Measurements from ENCODE around the gene NCKIPSD. TPM values are rescaled to one million over a fixed set of nuclear protein-coding genes. Genes with fewer than 3 reads are reported as not detected.

Gene NCKIPSD
- polyA plus RNA-seq, 1 donor, result 15.2 TPM

DNA sequence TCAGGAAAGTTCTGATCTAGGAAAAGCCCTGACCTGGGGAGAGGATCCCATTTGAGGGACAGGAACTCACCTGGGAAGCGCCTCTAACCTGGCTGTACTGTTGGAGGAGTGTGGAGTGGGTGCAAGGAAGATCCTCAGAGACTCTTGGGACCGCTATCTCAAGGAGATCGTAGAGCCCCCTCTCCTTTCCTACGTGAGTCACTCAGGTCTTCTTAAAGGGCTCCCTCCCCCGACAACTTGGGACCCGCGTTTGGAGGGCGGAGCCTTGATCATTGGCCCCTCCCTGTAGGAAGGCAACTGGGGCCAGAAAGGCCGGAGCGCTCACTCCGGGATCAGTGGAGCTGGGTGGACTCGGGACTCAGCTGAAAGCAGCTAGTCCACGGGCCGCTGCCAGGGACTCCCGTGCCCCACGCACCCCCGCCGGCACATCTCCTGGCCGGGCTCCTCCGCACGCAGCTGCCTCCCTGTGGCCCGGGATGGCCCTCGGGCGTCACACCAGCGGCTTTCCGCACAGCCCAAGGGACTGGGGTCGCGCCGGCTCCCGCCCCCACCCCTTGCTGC, 51.0 kb downstream of the NCKIPSD start:
- Histone ChIP-seq H3K27ac (ENCODE audit: low read length) (peak overlapping the region; percentile 52), H3K27me3 (ENCODE audit: control insufficient read depth, insufficient read depth, low read length) (no peaks in the 10 kb centered on the region), H3K36me3 (ENCODE audit: control insufficient read depth, insufficient read depth, low read length) (peaks cover 38% of the 10 kb centered on the region), H3K4me3 (ENCODE audit: low read length) (peak overlapping the region; percentile 92), H3K9me3 (ENCODE audit: control insufficient read depth, low read depth, low read length) (no peaks in the 10 kb centered on the region), H3K4me1 (ENCODE audit: control insufficient read depth, insufficient read depth, low read length) (peaks cover 17% of the 10 kb centered on the region)
- WGBS (ENCODE audit: insufficient coverage, low lambda C conversion rate), result no CpG with 5 or more reads among the region's 30 CpGs
- peak in 1 of 2 donors; percentile 59 for DNase-seq

DNA sequence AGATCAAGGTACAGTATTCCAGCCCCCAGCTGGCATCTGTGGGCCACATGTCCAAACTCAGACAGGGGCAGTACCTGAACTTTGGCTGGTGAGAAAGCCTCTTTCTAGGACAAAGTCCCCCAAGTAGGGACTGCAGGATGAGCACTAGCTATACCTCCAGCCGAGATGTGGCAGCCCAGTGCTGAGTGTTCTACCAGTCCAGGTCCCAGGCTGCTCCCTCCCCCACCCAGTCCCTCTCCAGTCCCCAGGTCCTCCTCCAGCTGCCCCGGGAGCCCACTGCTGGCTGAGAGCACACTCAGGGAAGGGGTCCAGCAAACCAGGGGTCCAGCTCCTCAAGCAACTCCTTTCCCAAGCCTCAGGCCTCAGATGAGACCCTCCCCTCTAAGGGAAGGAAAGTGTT, 52.0 kb downstream of the NCKIPSD start:
- Histone ChIP-seq H3K4me3 (ENCODE audit: low read length) (peak overlapping the region; percentile 92), H3K27ac (ENCODE audit: low read length) (no peak overlapping the region), H3K9me3 (ENCODE audit: control insufficient read depth, low read depth, low read length) (no peaks in the 10 kb centered on the region), H3K4me1 (ENCODE audit: control insufficient read depth, insufficient read depth, low read length) (peaks cover 17% of the 10 kb centered on the region), H3K27me3 (ENCODE audit: control insufficient read depth, insufficient read depth, low read length) (no peaks in the 10 kb centered on the region), H3K36me3 (ENCODE audit: control insufficient read depth, insufficient read depth, low read length) (peaks cover 47% of the 10 kb centered on the region)
- no peak for DNase-seq
- no CpG with 5 or more reads among the region's 2 CpGs for WGBS (ENCODE audit: insufficient coverage, low lambda C conversion rate)

DNA sequence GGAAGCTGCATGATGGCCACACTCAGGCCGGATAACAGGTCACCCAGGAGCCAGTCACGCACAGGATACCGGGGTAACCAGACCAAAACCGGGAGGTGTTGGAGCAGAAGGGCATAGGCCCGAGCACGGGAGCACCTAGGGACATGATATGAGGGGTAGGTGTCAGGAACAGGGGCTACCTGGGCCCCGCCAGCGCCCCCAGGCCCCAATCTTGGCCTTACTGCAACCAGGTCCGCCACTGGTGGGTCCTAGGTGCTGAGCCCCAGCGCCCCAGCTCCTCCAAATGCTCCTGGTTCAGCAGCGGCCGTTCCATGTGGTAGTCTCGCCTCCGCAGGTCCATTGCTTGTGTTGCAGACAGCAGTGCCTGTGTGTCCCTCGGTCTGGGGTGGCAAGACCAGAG, 52.5 kb downstream of the NCKIPSD start:
- Histone ChIP-seq H3K4me3 (ENCODE audit: low read length) (no peak overlapping the region), H3K36me3 (ENCODE audit: control insufficient read depth, insufficient read depth, low read length) (peaks cover 48% of the 10 kb centered on the region), H3K27ac (ENCODE audit: low read length) (no peak overlapping the region), H3K27me3 (ENCODE audit: control insufficient read depth, insufficient read depth, low read length) (no peaks in the 10 kb centered on the region), H3K9me3 (ENCODE audit: control insufficient read depth, low read depth, low read length) (no peaks in the 10 kb centered on the region), H3K4me1 (ENCODE audit: control insufficient read depth, insufficient read depth, low read length) (peaks cover 17% of the 10 kb centered on the region)
- DNase-seq, result no peak
- WGBS (ENCODE audit: insufficient coverage, low lambda C conversion rate), result no CpG with 5 or more reads among the region's 15 CpGs

DNA sequence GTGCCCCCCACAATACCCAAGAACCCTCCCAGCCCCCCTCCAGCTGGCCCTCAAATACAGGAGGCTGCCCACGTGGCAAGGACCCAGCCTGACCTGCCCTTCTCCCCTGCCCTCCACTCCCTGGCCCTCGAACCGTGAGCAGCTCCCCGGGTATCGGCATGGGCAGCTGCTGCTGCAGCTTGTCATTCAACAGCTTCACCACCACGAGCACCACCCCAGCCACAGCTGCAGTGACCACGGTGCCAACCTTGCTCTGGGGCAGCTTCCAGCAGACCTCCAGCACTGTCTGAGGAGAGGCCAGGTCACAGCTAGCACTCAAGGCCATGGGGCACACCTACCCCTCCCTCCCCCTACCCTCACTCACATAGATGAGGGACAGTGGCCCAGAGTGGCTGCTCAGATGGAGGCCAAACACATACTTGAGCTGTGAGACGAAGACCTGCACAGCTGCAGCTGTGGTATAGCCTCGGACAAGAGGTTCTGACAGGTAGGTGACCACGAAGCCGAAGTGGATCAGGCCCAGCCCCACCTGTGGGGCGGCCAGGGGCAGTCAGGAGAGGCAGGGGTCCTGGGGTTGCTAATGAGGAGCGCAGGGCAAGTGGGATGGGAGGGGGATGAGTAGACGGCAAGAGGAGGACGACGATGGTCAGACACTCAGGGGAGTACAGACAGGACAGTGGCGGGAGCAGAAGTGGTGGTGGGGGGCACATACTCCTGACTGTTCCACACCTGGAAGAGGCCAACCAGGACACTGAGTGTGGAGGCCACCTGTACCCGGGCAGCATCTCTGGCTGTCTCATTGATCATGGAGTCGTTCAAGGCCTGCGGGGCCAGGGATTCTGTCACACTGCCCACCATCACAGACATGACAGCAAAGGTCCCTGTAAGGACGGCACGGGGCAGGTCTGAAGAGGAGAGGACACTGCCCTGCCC, 53.9 kb downstream of the NCKIPSD start:
- Histone ChIP-seq H3K27ac (ENCODE audit: low read length) (no peak overlapping the region), H3K9me3 (ENCODE audit: control insufficient read depth, low read depth, low read length) (no peaks in the 10 kb centered on the region), H3K4me3 (ENCODE audit: low read length) (no peak overlapping the region), H3K27me3 (ENCODE audit: control insufficient read depth, insufficient read depth, low read length) (no peaks in the 10 kb centered on the region), H3K4me1 (ENCODE audit: control insufficient read depth, insufficient read depth, low read length) (peaks cover 17% of the 10 kb centered on the region), H3K36me3 (ENCODE audit: control insufficient read depth, insufficient read depth, low read length) (peaks cover 62% of the 10 kb centered on the region)
- no peak for DNase-seq
- WGBS (ENCODE audit: insufficient coverage, low lambda C conversion rate), result no CpG with 5 or more reads among the region's 22 CpGs

DNA sequence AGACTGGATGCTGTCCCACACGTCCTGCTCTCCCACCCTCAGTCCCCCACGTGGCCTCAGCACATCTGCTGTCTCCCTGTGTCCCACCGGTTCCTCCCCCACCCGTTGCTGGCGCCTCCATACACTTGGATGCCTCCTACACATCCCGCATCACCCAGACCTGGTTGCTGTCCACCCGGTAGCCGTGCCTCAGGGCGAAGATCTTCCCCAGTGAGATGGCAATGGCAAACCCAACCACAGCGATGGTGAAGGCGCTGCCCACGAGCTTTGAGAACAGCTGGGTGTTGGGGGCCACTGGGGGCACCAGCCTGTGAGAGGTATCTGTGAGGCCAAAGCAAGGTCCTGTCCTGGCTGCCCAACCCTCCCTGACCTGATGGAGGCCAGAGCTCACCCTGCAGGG, 54.9 kb downstream of the NCKIPSD start:
- no peak overlapping the region for H3K4me3 ChIP-seq (ENCODE audit: low read length)
- H3K27ac ChIP-seq (ENCODE audit: low read length), result no peak overlapping the region
- H3K4me1 ChIP-seq (ENCODE audit: control insufficient read depth, insufficient read depth, low read length), result peaks cover 9% of the 10 kb centered on the region
- peaks cover 71% of the 10 kb centered on the region for H3K36me3 ChIP-seq (ENCODE audit: control insufficient read depth, insufficient read depth, low read length)
- DNase-seq, result no peak
- no peaks in the 10 kb centered on the region for H3K27me3 ChIP-seq (ENCODE audit: control insufficient read depth, insufficient read depth, low read length)
- no CpG with 5 or more reads among the region's 12 CpGs for WGBS (ENCODE audit: insufficient coverage, low lambda C conversion rate)
- no peaks in the 10 kb centered on the region for H3K9me3 ChIP-seq (ENCODE audit: control insufficient read depth, low read depth, low read length)

DNA sequence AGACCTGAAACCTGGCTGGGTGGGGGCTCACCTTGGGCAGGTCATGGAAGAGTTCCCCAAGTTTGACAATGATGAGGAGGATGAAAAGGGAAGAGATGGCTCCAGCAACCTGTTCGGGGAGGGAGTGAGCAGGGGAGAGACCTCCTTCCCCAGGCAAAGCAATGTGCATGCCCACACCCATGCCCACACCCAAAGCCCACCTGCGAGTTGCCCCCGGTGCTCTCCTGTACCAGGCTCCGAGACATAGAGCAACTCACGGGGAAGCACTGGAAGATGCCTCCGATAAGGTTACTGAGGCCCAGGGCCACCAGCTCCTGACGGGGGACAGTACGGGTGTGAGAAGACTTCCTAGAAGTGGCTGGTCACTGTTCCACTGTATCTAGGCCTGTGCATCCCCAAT, 55.3 kb downstream of the NCKIPSD start:
- Histone ChIP-seq H3K4me3 (ENCODE audit: low read length) (no peak overlapping the region), H3K4me1 (ENCODE audit: control insufficient read depth, insufficient read depth, low read length) (peaks cover 6% of the 10 kb centered on the region), H3K27ac (ENCODE audit: low read length) (no peak overlapping the region), H3K9me3 (ENCODE audit: control insufficient read depth, low read depth, low read length) (no peaks in the 10 kb centered on the region), H3K36me3 (ENCODE audit: control insufficient read depth, insufficient read depth, low read length) (peaks cover 76% of the 10 kb centered on the region), H3K27me3 (ENCODE audit: control insufficient read depth, insufficient read depth, low read length) (no peaks in the 10 kb centered on the region)
- no peak for DNase-seq
- no CpG with 5 or more reads among the region's 8 CpGs for WGBS (ENCODE audit: insufficient coverage, low lambda C conversion rate)

DNA sequence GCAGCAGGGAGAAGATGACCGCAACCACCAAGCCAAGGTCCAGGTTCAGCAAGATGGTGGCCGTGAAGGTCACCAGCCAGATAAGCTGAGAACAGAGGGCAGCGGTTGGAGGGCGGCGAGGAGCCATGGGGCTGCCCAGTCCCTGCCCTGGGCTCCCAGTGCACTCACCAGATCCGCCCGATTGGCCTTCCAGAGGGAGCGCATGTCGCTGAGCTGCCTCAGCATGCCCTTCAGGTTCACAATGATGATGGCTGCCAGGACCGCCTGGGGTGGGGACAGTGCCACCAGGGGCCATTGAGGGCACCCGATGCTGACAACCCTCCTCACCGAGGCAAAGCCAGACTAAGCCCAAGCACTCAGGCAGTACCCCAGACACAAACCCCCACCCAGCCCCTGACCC, 55.8 kb downstream of the NCKIPSD start:
- no peak overlapping the region for H3K4me3 ChIP-seq (ENCODE audit: low read length)
- no peak overlapping the region for H3K27ac ChIP-seq (ENCODE audit: low read length)
- no peaks in the 10 kb centered on the region for H3K27me3 ChIP-seq (ENCODE audit: control insufficient read depth, insufficient read depth, low read length)
- DNase-seq, result no peak
- WGBS (ENCODE audit: insufficient coverage, low lambda C conversion rate), result no CpG with 5 or more reads among the region's 12 CpGs
- peaks cover 6% of the 10 kb centered on the region for H3K4me1 ChIP-seq (ENCODE audit: control insufficient read depth, insufficient read depth, low read length)
- peaks cover 81% of the 10 kb centered on the region for H3K36me3 ChIP-seq (ENCODE audit: control insufficient read depth, insufficient read depth, low read length)
- no peaks in the 10 kb centered on the region for H3K9me3 ChIP-seq (ENCODE audit: control insufficient read depth, low read depth, low read length)

DNA sequence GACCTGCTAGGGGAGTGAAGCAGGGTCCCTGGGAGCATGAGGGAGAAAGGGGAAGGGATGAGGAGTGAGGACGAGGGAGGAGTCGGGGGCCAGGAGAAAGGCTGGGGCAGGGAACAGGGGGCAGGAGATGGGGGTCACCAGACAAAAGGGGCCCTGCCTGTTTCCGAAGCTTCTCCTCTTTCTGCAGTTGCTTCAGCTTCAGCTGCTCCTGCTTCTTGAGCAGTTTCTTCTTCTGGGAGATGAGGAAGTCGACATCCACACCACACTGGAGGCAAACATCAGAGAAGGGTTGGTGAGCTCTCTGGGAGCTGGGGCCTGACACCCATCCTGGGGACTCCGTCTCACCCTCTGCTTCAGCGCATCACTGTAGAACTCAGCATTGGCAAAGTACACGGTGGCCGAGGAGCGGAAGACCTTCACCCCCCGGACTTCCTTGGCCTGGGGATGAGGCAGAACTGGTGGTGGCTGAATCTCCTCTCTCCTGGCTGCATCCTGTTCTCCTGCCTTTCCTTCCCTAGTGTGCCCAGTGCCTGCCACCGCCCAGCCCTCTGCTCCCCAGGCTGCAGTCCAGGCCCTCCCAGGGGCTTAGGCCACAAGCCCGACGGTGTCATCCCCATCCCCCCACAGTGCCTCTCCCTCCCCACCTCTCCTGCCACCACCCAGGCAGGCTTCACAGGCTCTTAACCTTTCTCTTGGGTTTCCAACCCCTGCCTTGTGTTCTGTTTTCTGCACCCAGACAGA, 57.3 kb downstream of the NCKIPSD start:
- Histone ChIP-seq H3K9me3 (ENCODE audit: control insufficient read depth, low read depth, low read length) (no peaks in the 10 kb centered on the region), H3K36me3 (ENCODE audit: control insufficient read depth, insufficient read depth, low read length) (peaks cover 80% of the 10 kb centered on the region), H3K27me3 (ENCODE audit: control insufficient read depth, insufficient read depth, low read length) (no peaks in the 10 kb centered on the region), H3K4me3 (ENCODE audit: low read length) (no peak overlapping the region), H3K27ac (ENCODE audit: low read length) (no peak overlapping the region), H3K4me1 (ENCODE audit: control insufficient read depth, insufficient read depth, low read length) (peaks cover 5% of the 10 kb centered on the region)
- no peak for DNase-seq
- WGBS (ENCODE audit: insufficient coverage, low lambda C conversion rate), result 83% methylated on average over 2 of the region's 13 CpGs

DNA sequence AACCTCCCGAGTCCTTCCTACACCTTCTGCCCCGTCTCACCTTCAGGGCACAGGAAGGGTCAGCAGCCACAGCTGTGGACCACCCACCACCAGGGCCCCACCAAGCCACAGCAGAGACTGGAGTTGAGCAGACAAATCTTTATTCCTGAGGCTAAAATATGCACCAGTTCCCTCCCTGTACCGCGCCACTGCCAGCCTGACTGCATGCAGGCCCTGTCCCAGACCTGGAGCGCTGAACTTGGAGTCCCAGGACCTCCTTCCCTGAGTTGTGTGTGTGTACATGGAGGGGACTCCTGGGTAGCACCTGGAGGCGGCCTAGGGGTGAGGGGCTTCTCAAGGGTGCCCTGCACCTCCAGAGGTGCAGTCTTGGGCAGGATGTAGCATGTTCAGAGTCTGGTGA, 60.1 kb downstream of the NCKIPSD start:
- Histone ChIP-seq H3K4me3 (ENCODE audit: low read length) (no peak overlapping the region), H3K27me3 (ENCODE audit: control insufficient read depth, insufficient read depth, low read length) (no peaks in the 10 kb centered on the region), H3K9me3 (ENCODE audit: control insufficient read depth, low read depth, low read length) (no peaks in the 10 kb centered on the region), H3K36me3 (ENCODE audit: control insufficient read depth, insufficient read depth, low read length) (peaks cover 52% of the 10 kb centered on the region), H3K27ac (ENCODE audit: low read length) (no peak overlapping the region), H3K4me1 (ENCODE audit: control insufficient read depth, insufficient read depth, low read length) (peaks cover 5% of the 10 kb centered on the region)
- WGBS (ENCODE audit: insufficient coverage, low lambda C conversion rate), result no CpG with 5 or more reads among the region's 6 CpGs
- DNase-seq, result no peak

DNA sequence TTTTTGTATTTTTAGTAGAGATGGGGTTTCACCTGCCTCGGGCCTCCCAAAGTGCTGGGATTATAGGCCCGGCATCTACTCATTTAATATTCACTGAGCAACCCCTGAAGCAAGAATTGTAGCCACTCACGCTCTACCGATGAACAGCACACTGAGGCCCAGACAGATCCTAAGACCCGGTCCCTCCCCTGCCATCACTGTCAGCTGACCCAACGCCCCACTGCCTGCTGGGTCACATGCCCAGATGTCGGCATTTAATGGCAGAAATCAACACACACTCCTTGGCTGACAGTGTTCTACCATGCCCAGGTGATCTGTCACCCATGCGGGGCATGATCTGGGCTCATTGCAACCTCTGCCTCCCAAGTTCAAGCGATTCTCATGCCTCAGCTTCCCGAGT, 60.9 kb downstream of the NCKIPSD start:
- Histone ChIP-seq H3K27ac (ENCODE audit: low read length) (no peak overlapping the region), H3K9me3 (ENCODE audit: control insufficient read depth, low read depth, low read length) (no peaks in the 10 kb centered on the region), H3K36me3 (ENCODE audit: control insufficient read depth, insufficient read depth, low read length) (peaks cover 44% of the 10 kb centered on the region), H3K4me3 (ENCODE audit: low read length) (no peak overlapping the region), H3K27me3 (ENCODE audit: control insufficient read depth, insufficient read depth, low read length) (no peaks in the 10 kb centered on the region), H3K4me1 (ENCODE audit: control insufficient read depth, insufficient read depth, low read length) (peaks cover 11% of the 10 kb centered on the region)
- no CpG with 5 or more reads among the region's 10 CpGs for WGBS (ENCODE audit: insufficient coverage, low lambda C conversion rate)
- no peak for DNase-seq
